Stomach (tissue), 4 donors: ENCODE results near the gene EID1.

Experiments used
- POLR2AphosphoS5 ChIP-seq, 3 donors: sonication (generic); formaldehyde crosslinking; IDR thresholded peaks; one replicate each; pipeline ENCODE4 v1.6.1; 2016; ENCODE audit warnings: antibody characterized with exemption in 3 of 3
- TF ChIP-seq, protein P1 (sequence below), 7 experiments: fragments of 450-650 bp in 4 of 7; fragments of 200-600 bp in 3 of 7; sonication (generic) in 3 of 7; IDR thresholded peaks; one replicate each; pipeline ENCODE4 v1.5.1; 2016 to 2019; ENCODE audit warnings: antibody characterized with exemption in 7 of 7, control low read depth in 2 of 7, mild to moderate bottlenecking in 1 of 7

DNA sequence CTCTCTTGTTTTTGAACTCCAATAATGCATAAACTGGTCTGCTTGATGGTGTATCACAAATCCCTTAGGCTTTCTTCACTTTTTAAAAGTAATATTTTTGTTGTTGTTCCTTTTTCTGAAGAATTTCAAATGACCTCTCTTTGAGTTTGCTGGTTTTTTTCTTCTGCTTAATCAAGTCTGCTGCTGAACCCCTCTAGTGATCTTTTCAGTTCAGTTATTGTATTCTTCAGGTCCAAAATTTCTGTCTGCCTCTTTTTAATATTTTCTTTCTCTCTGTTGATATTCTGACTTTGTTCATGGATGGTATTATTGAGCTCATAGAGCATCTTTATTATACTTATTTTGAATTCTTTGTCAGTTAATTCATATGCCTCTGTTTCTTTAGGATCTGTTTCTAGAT is 45.3 kb upstream of the EID1 start:
- no peak for TF ChIP-seq POLR2AphosphoS5 (IDR thresholded peaks at IDR 0.05)
- TF ChIP-seq, protein P1, sequence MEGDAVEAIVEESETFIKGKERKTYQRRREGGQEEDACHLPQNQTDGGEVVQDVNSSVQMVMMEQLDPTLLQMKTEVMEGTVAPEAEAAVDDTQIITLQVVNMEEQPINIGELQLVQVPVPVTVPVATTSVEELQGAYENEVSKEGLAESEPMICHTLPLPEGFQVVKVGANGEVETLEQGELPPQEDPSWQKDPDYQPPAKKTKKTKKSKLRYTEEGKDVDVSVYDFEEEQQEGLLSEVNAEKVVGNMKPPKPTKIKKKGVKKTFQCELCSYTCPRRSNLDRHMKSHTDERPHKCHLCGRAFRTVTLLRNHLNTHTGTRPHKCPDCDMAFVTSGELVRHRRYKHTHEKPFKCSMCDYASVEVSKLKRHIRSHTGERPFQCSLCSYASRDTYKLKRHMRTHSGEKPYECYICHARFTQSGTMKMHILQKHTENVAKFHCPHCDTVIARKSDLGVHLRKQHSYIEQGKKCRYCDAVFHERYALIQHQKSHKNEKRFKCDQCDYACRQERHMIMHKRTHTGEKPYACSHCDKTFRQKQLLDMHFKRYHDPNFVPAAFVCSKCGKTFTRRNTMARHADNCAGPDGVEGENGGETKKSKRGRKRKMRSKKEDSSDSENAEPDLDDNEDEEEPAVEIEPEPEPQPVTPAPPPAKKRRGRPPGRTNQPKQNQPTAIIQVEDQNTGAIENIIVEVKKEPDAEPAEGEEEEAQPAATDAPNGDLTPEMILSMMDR (IDR thresholded peaks at IDR 0.05): no peak
